Erythroblast (primary cell): ENCODE results near the gene PPT2.

ENCODE experiments used
- GATA1 ChIP-seq: IDR thresholded peaks from 2 replicates; pipeline ENCODE4 v1.6.1; 2011; ENCODE audit warnings: low read depth, mild to moderate bottlenecking, control low read depth, low read length, moderate library complexity
- POLR2A ChIP-seq: IDR thresholded peaks from 2 replicates; pipeline ENCODE4 v1.6.1; 2011; ENCODE audit warnings: mild to moderate bottlenecking, low read length

GRCh38 chr6:32178547-32179440 is 24.9 kb downstream of the PPT2 start:
- TF ChIP-seq POLR2A: no peak
- TF ChIP-seq GATA1: no peak
